HCT116 (cell line): ENCODE data around the gene TMEM89.

Experiments
- ATF3 ChIP-seq: IDR thresholded peaks from 2 replicates; pipeline ENCODE4 v1.6.1; 2012
- CTCF ChIP-seq, 3 experiments: fragments of 200-600 bp in 1 of 3; sonication (generic) in 1 of 3; IDR thresholded peaks in 2 of 3; conservative IDR thresholded peaks in 1 of 3; 2 replicates each; pipeline ENCODE4 v1.5.1; 2012 to 2017; ENCODE audit warnings: low read depth in 2 of 3, low read length in 2 of 3, antibody characterized with exemption in 1 of 3, borderline replicate concordance in 1 of 3, control low read depth in 1 of 3, mild to moderate bottlenecking in 1 of 3, mixed read lengths in 1 of 3, mixed run types in 1 of 3, moderate library complexity in 1 of 3; ENCODE audit not compliant: insufficient read depth in 1 of 3
- JUND ChIP-seq: IDR thresholded peaks from 2 replicates; pipeline ENCODE4 v1.6.1; 2012
- POLR2AphosphoS5 ChIP-seq: IDR thresholded peaks from 2 replicates; pipeline ENCODE4 v1.6.1; 2011; ENCODE audit warnings: mild to moderate bottlenecking, low read depth, low read length, moderate library complexity

GRCh38 chr3:48612309-48612708 lies 9.3 kb downstream of the TMEM89 start:
- TF ChIP-seq POLR2AphosphoS5: no peak
- TF ChIP-seq ATF3: no peak
- no peak for TF ChIP-seq CTCF (IDR thresholded peaks at IDR 0.05 in 2 of 3, conservative IDR thresholded peaks at IDR 0.05 in 1 of 3; ENCODE audit: borderline replicate concordance in 1 of 3, insufficient read depth in 1 of 3, low read depth in 2 of 3, low read length in 2 of 3)
- no peak for TF ChIP-seq JUND
